Measurements from ENCODE around the gene SHC2.
"Not testable (repeated sequence)": the region's sequence is repeated elsewhere in the genome, so short reads cannot be mapped to it uniquely, and the experiment has no call there.

Gene SHC2

DNA sequence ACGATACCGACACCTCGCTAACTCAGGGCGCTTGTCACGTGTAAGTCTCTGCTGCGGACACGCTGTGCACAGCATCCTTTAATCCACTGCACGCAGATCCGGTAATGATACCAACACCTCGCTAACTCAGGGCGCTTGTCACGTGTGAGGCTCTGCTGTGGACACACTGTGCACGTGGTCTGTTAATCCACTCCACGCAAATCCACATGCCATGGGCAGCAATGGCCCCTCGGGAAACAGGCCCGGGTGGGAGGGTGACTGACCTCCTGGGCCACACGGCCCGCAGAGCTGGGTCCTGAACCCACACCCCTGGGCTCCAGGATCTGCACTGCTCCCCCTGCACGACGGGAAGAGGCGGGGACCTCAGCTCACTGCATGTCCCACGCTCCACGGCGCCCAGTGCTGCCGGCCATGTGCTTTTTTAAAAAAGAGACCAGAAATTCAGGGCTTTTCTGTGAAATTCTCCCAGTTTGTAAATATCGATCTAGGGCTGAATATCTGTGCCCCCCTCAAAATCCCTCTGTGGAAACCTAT, 16.1 kb downstream of the SHC2 start:
- DNase-seq: no peak

DNA sequence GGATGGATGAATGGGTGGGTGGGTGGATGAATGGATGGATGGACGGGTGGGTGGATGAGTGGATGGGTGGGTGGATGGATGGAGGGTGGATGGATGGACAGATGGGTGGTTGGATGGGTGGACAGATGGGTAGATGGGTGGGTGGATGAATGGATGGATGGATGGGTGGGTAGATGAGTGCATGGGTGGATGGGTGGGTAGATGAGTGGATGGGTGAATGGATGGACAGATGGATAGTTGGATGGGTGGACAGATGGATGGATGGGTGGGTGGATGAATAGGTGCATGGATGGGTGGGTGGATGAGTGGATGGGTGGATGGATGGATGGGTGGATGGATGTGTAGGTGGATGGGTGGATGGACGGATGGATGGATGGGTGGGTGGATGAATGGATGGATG, 17.8 kb downstream of the SHC2 start:
- no peak for DNase-seq

DNA sequence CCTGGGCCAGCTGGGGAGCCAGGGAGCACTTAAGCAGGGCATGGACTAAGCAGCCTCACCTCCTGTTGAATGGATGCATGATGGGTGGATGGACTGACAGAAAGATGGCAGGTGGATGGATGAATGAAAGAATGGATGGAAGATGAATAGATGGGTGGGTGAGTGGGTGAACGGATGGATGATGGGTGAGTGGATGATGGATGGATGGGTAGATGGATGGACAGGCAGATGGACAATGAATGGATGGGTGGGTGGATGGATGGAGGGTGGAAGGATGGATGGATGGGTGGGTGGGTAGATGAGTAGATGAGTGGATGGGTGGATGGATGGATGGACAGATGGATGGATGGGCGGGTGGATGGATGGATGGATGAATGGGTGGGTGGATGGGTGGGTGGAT, 18.7 kb downstream of the SHC2 start:
- no peak for DNase-seq

DNA sequence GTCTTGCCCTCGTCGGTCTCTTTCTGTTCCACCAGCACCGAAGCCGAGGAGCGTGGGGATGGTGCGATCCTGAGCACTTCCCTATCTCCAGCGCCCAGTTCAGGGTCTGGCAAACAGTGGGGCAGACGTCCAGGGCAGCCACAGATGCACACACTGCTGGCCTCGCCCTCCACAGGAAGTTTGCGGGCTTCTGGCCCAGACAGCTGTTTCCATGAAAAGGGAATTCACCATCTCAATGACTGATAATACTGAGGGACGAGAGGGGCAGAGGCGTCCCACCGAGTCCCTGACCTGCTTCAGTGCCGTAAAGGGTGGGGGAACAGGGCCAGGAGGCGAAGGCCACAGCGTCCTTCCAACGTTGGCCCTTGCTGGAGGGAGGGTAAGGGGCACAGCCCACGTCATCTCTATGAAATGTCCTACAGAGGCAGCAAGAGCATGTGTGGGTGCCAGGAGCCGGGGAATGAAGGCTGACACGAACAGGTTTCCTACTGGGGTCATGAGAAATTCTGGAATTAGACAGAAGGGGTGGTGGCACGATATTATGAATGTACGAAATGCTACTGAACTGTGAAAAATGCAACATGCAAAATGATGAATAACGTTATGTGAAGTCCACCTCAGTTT, 19.5 kb downstream of the SHC2 start:
- no peak for DNase-seq

DNA sequence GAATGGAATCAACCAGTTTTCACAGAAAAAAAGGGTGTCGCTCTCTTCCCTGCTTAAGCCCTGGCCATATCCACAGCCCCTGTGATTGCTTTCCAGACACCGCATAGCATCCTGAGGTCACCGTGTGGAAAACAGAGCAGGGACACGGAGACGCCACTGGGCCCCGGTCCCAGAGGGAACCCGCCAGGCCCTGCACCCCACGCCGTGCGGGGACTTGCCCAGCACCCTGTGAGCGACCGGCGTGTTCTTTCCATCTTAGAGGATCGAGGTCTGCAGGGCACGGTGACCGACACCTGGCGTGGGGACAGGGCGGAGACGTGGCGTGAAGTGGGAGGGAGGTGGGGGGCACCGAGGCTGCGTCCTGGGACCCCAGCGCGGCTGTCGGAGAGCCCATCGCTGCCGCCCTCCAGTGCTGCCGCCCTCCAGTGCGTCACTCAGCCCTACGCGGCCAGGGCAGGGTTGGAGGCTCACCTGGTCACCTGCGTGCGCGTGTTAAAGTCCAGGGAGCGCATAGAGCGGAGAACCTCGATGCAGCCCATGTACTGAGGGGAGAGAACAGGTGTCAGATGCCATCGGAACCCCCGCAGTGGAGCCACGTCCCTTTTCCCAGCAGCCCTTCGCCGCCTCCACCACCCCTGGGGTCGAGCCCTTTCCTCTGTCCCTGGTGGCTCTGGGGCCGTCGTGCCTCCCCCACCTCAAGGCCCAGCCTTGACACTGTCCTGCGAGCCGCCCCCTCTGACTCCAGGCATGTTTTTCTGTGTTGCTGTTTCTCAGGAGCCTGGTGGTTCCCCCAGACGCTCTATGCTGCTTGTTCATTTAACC, 20.2 kb downstream of the SHC2 start:
- no peak for DNase-seq

DNA sequence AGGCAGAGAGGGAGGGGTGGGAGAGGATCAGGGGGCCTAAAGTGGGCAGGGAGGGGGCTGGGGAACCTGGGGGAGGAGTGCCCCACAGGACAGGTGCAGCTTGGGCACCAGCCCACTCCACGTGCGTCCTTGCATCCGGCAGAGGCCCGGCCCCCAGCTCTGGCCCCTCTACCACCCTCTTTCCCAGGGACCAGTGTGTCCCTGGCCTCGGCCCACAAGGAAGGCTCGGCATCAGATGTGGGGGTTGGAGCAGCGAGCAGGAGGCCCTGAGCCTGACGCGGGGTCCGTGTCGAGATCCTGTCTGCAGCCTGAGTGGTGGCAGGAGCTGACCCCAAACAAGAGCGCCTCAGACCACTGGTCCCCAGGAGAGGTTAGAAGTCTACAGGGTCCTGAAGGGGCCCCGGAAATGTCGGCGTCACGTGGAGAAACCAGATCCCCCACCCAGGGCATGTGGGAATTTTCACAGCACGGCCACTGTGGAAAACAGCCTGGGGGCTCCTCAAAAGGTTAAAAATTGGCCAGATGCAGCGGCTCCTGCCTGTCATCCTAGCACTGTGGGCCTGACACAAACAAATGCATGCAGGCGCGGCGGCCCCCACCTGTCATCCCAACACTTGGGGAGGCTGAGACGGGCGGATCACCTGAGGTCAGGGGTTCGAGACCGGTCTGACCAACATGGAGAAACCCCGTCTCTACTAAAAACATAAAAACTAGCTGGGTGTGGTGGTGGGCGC, 21.5 kb downstream of the SHC2 start:
- no peak for DNase-seq

DNA sequence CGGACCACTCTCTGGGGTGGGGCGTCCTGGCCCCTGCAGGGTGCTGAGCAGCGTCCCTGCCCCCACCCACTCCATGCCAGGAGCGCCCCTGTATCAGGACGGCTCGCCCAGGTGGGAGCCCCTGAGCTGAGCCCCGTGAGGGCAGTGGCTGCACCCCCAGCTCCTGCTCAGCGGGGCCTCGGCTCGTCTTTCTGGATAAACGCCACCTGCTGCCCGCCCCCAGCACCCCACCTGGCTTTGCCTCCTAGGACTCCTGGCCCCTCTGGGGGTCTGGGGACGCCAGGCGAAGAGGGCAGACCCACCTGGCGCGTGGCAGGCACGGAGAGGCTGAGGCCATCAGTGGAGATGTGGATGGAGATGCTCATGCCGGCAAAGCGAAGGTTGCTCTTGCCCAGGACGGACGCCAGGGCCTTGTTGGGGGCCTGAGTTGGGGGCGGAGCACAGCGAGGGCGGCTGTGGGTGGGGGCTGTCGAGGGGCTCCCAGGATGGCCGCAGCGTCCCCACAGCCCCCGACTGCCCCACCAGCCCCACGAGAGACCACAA, 22.3 kb downstream of the SHC2 start:
- DNase-seq: no peak

DNA sequence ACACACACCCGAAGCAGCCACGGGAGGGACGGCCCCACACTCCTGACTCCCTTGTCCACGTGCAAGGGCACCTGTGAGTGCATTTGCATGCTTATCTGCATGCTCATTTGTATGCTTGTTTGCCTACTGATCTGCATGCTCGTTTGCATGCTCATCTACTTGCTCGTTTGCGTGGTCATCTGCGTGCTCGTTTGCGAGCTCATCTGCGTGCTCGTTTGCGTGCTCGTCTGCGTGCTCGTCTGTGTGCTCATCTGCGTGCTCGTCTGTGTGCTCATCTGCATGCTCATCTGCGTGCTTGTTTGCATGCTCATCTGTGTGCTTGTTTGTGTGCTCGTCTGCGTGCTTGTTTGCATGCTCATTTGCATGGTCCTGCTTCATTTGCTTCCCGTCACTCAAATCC, 23.8 kb downstream of the SHC2 start:
- no peak for DNase-seq

DNA sequence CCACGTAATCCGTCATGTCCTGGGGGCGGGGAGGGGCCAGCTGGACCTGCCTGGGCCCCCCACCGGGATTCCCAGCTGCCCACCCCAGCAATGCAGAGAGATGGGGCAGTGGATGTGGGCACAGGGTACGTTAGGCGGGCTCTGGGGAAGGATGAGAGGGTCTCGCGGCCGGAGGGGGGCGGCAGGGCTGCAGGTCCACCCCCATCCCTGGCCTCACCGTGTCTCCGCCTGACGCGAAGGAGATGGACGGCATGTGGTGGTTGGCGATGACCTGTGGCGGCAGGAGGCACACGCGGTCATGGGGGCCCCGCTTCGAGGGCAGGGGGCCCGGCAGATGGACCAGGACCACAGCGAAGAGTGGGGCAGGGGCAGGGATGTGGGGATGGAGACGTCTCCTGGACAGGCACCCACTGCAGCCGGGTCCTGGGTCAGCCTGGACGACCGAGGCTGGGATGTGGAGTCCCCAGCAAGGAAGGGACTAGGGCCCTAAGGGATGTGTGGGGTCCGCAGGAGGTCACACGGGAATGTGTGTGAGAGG, 24.4 kb downstream of the SHC2 start:
- DNase-seq: no peak

DNA sequence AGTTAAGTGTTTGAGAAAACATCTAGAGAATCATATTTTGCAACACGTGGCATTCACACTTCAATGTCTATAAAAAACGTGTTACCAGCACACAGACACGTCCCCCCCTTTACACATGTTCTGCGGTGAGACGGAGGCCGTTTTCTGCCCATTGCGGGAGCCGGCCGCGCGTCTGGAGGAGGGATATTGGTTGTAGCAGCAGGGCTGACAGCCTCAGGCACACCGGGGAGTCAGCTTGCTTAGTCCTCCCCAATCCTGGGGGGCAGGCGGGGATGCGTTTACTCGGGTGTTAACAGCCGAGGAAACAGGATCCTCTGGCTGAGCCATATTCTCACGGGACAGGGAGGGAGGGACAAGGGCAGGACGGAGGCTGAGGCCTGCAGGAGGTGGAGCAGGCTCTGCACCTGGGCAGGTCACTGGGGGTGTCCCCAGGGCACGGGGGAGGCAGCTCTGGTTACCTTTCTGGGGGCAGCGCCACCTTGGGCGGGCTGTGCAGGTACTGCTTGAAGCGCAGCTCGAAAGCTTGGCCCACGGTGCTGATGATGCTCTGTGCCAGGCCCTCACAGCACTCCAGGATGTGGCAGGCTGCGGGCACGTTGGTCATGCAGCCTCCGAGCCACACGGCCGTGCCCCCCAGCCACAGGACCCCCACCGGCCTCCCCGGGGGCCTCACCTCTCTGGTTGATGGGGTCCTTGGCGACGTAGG, 25.0 kb downstream of the SHC2 start:
- DNase-seq: no peak

DNA sequence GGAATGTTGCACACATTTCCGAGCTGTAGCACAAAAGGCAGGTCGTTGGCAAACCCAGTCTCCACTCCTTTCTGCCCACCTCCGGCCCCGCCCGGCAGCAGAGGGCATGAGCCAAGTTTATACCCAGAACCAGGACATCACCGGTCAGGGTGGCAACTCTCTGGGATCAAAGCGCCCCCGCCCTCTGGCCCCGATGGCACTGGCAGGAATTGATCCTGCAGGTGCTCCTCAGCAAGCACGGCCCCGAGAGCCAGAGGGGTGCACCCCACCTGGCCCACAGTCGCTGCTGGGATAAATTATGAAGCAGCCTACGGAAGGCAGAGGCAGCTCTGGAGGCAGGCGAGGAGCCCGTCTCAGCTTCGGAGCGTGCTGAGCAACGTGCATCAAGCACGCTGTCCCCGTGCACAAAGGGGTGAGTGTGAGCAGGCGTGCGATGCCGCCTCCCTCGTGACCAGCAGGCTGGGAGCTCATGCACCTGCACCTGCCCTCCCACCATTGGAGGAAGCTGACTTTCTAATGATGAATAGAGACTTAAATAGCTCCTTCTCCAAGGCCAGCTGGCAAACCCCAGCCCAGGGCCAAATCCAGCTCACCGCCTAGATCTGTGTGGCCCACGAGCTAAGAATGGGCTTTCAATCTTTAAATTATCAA, 25.7 kb downstream of the SHC2 start:
- no peak for DNase-seq

DNA sequence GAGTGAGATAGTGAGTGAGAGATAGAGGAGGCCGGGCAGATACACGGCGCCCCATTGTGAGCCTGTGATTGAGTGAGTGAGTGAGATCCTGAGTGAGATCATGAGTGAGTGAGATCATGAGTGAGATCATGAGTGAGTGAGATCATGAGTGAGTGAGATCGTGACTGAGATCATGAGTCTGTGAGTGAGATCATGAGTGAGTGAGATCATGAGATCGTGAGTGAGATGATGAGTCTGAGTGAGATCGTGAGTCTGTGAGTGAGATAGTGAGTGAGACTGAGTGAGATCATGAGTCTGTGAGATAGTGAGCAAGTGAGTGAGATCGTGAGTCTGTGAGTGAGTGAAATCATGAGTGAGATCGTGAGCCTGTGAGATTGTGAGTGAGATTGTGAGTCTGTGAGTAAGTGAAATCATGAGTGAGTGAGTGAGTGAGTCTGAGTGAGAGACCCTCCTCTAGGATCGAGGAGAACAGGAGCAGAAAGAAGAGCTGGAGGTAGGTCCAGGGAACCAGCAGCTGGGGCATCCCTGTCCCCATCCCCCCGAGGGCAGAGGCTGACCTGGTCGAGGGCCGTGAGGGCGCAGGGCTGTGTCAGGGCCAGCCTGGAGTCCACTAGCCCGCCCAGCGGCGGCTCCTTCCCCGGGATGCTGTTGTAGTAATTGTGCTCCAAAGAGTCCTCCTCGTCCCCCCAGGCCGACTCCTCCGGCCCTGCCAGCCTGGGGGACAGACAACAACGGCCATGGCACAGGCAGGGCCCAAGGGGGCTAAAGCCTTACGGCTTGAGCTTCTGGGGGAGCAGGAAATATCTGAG, 26.5 kb downstream of the SHC2 start:
- DNase-seq: no peak

DNA sequence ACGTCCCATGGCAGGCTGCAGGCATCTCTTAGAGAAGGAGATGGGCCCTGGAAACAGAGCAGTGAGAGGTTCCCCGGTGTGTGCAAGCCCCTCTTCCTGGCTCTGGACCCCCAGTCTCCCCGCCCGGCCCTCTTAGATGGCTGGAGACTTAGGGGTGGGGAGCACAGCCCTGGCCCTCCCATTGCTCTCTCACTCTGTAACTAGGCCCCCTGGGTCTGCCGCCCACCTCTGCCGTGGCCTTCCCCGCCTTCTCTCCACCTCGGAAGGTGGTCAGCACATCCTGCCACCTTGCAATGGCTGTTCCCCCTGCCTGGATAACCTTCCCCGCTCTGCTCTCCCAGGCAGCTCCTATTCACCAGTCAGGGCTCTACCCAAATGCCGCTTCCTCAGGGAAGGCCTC, 30.1 kb downstream of the SHC2 start:
- DNase-seq: no peak

DNA sequence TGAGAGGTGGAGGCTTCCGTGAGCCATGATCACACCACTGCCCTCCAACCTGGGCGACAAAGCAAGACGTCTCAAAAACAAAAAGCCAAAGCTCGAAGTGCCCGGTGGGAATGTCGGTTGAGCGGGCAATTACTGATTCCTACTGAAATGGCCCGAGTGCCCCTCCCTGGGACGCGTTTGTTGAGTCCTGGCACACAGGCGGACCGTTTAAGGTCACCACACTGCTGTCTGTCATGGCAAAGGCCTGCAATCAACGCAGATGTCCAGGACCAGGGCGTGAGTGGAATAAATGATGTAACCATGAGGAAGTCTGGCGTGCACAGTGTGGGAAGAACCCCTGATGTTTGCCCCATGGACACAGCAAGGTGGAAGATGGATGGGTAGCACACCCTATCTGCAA, 32.7 kb downstream of the SHC2 start:
- DNase-seq: no peak

DNA sequence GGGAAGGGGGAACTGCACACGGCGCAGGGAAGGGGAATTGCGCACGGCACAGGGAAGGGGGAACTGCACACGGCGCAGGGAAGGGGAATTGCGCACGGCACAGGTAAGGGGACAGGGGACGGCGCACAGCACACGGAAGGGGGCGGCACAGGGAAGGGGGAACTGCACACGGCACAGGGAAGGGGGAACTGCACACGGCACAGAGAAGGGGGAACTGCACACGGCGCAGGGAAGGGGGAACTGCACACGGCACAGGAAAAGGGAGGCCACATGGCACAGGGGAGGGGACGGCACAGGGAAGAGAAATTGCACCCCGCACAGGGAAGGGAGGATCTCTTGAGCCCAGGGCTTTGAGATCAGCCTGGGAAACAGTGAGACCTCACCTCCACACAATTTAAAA, 33.2 kb downstream of the SHC2 start:
- not testable (repeated sequence) for DNase-seq

DNA sequence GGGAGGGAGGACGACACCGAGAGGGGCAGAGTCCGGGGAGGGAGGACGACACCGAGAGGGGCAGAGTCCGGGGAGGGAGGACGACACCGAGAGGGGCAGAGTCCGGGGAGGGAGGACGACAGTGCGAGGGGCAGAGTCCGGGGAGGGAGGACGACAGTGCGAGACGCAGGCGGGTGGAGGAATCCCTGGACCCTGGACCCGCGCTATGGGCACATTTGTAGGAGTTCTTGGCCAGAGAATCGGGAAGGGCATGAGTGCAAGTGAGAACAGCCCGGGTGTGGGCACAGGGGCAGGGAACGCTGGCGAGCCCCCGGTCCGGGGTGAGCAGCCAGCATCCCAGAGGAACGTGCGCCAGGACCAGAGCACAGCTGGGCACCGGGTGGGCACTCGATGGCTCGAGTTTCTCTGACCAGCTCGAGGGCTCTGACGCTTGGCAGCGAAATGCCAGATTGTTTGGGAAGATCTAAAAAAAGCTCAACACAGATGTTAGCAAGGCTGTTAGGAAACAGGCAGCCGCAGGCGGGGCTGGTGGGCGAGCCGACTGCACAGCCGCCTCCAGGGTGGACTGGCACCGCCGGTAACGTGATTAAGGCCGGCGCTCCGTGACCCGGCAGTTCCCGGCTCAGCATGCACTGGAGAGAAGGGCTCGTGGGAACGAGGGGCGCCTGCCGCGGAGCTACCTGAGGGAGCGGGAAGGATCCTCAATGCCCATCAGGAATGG, 33.9 kb downstream of the SHC2 start:
- no peak for DNase-seq

DNA sequence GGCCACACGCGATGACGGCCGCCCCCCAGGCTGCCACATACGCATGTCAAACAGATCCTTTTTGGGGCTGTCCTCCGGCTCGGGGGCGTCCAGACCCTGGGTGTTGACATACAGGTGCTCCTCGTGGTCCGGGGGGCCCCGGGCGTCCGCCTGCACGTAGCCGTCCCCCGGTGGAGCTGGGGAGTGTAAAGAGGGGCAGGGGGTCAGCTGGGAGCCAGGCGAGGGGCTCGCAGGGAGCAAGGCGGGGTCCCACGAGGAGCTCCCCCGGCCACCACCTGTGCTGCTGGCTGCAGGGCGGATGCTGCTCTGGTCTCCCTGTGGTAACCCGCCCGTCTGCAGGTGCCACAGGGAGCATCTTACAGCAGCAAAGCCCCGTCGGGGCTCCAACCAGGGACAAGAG, 35.8 kb downstream of the SHC2 start:
- DNase-seq: no peak

DNA sequence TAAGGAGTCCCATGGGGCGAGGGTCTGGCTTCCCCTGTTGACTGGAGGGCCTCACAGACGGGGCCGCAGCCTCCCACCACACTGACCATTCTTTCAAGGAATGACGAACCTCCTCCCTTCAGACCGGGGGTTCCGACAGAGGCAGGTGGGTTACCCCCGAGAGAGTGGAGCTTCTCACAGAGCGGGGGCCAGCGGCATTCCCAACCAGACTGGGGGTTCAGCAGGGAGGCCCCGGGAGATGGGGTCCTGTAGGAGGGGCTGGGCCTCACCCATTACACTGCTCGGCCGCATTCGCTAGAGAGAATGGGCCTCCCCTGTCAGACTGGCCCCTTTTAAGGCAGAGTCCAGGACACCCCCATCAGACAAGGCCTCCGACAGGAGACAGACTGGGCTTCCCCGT, 36.3 kb downstream of the SHC2 start:
- DNase-seq: no peak

DNA sequence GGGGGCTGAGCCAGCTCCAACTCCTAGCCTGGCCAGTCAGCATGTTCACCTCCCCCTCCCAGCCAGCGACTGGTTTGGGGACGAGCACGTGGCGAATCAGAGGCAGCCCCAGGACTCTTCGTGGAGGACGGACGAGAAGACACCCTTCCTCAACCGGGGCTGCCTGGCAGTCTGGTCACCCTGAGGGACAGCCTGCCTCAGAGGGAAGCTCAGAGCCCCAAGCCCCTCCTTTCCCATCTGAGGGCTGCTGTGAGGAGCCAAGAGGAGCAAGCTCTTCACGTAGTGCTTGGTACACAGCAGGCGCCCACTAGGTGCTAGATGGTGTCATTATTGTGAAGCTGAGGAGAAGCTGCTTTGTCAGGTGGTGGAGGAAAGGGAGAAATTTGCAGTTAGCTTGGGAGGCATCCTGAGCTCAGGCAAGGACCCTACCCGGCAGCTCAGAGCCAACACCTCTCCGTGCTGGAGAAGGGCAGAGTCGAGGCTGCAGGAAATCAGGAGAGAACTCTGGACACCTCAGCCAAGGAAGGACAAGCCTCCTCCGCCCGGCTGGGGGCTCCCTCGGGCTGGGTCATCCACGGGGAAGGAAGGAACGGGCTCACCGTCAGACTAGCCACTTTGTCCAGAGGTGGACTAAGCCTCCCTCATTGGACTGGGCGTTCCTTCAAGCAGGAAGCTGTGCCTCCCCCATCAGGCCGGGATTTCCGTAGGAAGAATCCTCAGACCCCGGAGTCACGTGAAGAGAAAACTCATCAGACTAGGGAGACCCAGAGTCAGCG, 37.0 kb downstream of the SHC2 start:
- no peak for DNase-seq

DNA sequence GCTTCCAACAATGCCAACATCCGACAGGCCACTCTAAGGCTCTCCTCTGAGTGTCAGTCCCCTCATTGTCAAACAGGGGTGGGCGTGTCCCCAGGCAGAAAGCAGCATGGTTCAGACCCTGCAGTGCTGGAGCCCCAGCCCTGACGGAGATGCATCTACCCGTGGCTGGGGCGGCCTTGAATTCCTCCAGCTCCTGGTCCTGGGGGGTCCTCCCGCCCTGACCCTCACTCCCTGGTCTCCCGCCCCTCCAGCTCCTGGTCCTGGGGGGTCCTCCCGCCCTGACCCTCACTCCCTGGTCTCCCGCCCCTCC, 38.0 kb downstream of the SHC2 start:
- DNase-seq: not testable (repeated sequence)
